ENCODE results near the gene SERPINB10. TPM values are rescaled to one million over a fixed set of nuclear protein-coding genes. Genes with fewer than 3 reads are reported as not detected.
A peak's percentile ranks its signal among the peaks of the same experiment; 100 is the strongest.
"Not testable (repeated sequence)": the region's sequence is repeated elsewhere in the genome, so short reads cannot be mapped to it uniquely, and the experiment has no call there.

The SERPINB10 gene
- total RNA-seq, 1 donor from 2014 or later, result not detected

DNA sequence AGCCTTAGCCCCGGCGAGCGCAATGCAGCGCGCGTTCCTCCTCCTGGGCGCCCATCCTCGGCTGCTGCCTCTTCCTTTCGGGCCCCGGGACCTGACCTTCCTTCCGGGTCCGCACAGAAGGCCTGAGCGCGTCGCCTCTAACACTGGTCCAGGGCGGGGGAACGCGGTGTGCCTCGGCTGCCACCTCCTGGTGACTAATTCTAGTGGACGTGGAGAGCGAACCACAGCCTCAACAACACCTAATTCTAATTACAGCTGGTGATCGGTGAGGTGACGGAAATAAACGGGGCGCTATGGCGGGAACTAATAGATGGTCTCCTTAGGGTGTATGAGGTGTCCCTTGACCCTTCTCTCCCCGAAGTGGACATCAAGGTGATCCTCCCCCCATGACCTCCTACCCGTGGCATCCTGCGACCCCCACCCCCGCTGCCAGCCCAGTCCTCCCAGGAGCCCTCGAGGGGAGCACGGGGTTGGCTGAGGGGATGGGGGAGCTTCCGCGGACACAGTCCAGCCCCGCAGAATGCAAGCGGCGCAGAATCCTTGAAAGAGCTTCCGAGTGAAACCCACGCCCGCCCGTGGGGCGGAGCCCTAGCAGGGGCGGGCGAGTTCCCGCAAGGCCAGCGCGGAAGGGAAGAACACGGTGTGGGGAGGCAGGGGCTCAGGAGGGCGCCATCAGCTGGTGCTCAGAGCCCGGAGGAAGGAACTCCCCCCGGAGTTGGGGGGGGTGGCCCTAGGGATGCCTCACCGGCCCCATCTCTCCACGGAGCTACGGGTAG, 28.6 kb downstream of the SERPINB10 start:
- Mint-ChIP-seq H3K4me3 (ENCODE audit: low read depth) (peak overlapping the region; percentile 73), H3K36me3 (ENCODE audit: low read depth) (no peaks in the 10 kb centered on the region), H3K9me3 (no peaks in the 10 kb centered on the region), H3K27ac (no peak overlapping the region), H3K4me1 (ENCODE audit: low read depth) (peaks cover 3% of the 10 kb centered on the region), H3K27me3 (ENCODE audit: low read depth) (peaks cover 16% of the 10 kb centered on the region)
- peak; percentile 59 for DNase-seq (ENCODE audit: low spot score)
- intact Hi-C loops (cut with micrococcal nuclease), result loop anchor here (1.0 to 5.0 kb wide), 5 partner anchors 13 to 419 kb away; partner anchors contain the start of genes HMSD, SERPINB2 and SERPINB8

DNA sequence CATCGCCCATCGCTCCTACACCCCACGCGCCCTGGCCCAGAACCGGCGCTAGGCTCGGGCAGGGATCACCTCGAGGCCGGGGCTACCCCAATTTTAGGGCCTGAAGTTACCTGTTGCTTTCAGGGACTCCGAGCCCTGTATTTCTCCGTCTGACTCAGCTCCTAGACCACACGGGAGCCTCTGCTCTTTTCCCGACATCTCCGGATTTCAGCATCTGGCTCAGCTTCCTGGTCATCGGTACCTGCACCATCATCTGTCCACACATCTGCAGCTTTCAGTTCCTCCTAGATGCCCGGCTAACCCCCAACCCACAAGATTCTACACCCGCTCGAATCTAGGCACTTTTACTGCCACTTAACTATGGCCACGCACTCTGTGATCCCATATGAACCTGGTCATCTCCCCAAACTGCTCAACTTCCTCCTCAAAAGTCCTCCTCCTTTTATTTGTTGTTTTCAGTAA, 29.2 kb downstream of the SERPINB10 start:
- no peak for DNase-seq (ENCODE audit: low spot score)
- H3K27ac Mint-ChIP-seq, result no peak overlapping the region
- no peaks in the 10 kb centered on the region for H3K36me3 Mint-ChIP-seq (ENCODE audit: low read depth)
- peaks cover 3% of the 10 kb centered on the region for H3K4me1 Mint-ChIP-seq (ENCODE audit: low read depth)
- intact Hi-C loops (cut with micrococcal nuclease), result loop anchor here (1.0 to 5.0 kb wide), 5 partner anchors 12 to 420 kb away; partner anchors contain the start of genes HMSD, SERPINB2 and SERPINB8
- peaks cover 21% of the 10 kb centered on the region for H3K27me3 Mint-ChIP-seq (ENCODE audit: low read depth)
- H3K9me3 Mint-ChIP-seq, result no peaks in the 10 kb centered on the region
- no peak overlapping the region for H3K4me3 Mint-ChIP-seq (ENCODE audit: low read depth)

DNA sequence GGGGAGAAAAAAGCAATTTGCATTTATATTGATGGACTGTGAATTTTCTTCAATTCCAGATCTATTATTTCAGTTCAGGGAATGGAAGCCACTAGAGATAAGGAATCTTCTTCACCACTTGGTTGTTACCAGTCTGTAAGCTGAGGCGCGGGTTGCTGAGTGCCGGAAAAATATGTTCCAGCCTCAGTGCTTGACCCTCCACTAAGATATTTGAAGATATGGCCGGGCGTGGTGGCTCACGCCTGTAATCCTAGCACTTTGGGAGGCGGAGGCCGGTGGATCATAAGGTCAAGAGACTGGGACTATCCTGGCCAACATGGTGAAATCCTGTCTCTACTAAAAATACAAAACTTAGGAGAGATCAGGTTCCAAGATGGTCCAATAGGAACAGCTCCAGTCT, 32.2 kb downstream of the SERPINB10 start:
- Mint-ChIP-seq H3K9me3 (no peaks in the 10 kb centered on the region), H3K4me3 (ENCODE audit: low read depth) (no peak overlapping the region), H3K36me3 (ENCODE audit: low read depth) (no peaks in the 10 kb centered on the region), H3K4me1 (ENCODE audit: low read depth) (peaks cover 3% of the 10 kb centered on the region), H3K27ac (no peak overlapping the region), H3K27me3 (ENCODE audit: low read depth) (peaks cover 32% of the 10 kb centered on the region)
- intact Hi-C loops (cut with micrococcal nuclease), result no loop called here
- no peak for DNase-seq (ENCODE audit: low spot score)

DNA sequence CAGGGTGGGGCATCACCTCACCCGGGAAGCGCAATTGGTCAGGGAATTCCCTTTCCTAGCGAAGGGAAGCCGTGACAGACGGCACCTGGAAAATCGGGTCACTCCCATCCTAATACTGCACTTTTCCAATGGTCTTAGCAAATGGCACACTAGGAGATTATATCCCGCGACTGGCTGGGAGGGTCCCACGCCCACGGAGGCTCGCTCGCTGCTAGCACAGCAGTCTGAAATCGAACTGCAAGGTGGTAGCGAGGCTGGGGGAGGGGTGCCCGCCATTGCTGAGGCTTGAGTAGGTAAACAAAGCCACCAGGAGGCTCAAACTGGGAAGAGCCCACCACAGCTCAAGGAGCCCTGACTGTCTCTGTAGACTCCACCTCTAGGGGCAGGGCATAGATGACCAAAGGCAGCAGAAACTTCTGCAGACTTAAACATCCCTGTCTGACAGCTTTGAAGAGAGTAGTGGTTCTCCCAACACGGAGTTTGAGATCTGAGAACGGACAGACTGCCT, 32.8 kb downstream of the SERPINB10 start:
- intact Hi-C loops (cut with micrococcal nuclease), result not testable (repeated sequence)
- H3K27me3 Mint-ChIP-seq (ENCODE audit: low read depth), result peaks cover 28% of the 10 kb centered on the region

DNA sequence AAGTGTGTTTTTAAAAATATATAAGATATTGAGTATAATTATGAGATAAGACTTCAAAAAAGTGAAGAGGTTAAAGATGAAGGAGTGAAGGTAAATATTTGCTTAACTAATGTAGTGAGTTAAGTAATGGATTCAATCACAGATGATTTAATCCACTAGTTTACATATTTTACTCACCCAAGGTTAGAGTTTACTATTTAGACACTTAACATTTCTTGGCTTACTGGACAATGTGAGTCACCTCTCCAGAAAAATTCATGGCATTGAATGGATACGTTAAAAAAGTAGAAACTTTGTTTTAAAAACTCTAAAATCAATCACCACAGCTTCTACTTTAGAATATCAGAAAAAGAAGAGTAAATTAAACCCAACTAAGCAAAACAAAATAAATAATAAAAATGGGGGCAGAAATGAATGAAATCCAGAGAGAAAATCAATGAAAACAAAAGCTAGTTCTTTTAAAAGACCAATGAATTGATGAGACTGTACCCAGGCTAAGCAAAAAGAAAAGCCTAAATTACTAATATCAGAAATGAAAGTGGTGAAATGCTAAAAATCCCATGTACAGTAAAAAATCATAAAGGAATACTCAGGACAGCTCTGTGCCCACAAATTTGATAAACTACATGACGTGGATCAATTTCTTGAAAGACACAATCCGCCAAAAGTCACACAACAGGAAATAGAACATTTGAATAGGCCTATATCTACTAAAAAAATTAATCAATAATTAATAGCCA, 39.5 kb downstream of the SERPINB10 start:
- Mint-ChIP-seq H3K4me1 (ENCODE audit: low read depth) (peaks cover 32% of the 10 kb centered on the region), H3K27ac (no peak overlapping the region), H3K27me3 (ENCODE audit: low read depth) (peaks cover 20% of the 10 kb centered on the region), H3K9me3 (peaks cover 6% of the 10 kb centered on the region), H3K36me3 (ENCODE audit: low read depth) (peaks cover 7% of the 10 kb centered on the region), H3K4me3 (ENCODE audit: low read depth) (no peak overlapping the region)
- DNase-seq (ENCODE audit: low spot score), result no peak
- intact Hi-C loops (cut with micrococcal nuclease), result no loop called here

More for the DNA sequence above, 32.8 kb downstream of the SERPINB10 start:
- H3K4me1 Mint-ChIP-seq (ENCODE audit: low read depth); H3K27ac Mint-ChIP-seq; H3K4me3 Mint-ChIP-seq (ENCODE audit: low read depth); H3K36me3 Mint-ChIP-seq (ENCODE audit: low read depth); H3K9me3 Mint-ChIP-seq; DNase-seq (ENCODE audit: low spot score): not testable (repeated sequence)

DNA sequence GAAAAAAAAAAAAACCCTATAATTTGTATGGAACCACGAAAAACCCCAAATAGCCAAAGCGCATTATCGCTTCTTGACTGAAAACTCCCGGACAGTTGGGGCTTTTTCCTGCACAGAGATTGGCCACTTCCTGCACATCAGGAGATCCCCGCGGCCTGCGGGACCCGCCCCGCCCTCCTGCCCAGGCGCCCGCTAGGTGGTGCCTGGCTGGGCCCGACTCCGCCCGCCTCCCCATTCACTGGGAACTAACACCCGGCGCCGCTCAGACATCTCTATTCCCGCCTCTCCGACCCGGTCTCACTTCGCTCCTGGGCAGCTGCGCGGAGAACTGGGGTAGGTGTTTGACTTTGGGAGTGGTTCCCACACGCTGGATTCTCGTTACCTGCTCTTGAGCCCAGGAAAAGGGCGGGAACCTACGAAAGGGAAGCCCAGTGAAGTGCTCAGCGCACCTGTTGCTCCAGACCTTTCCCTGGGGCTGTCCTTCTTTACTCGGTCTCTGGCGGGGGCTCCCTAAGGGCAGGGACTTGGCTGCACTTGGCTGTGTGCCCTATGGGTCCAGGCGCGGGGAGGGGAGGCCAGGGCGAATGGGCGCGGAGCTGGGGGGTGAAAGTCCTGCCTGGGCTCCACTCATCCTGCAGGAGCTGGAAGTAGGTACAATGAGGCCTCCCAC, 41.4 kb downstream of the SERPINB10 start, which contains the start of gene HMSD:
HMSD (plus strand) TSS at position 234 of the 670 bp plus-strand sequence. CDS start 4,155 bp downstream, outside the sequence.
- Mint-ChIP-seq H3K36me3 (ENCODE audit: low read depth) (peaks cover 10% of the 10 kb centered on the region), H3K4me1 (ENCODE audit: low read depth) (peaks cover 38% of the 10 kb centered on the region), H3K27me3 (ENCODE audit: low read depth) (peaks cover 2% of the 10 kb centered on the region), H3K4me3 (ENCODE audit: low read depth) (peak within 1 kb of the TSS; percentile 77), H3K9me3 (peaks cover 6% of the 10 kb centered on the region), H3K27ac (peak within 1 kb of the TSS; percentile 67)
- intact Hi-C loops (cut with micrococcal nuclease), result loop anchor here (1.0 kb wide), 1 partner anchor 13 kb away; no protein-coding TSS in a partner anchor
- peak; percentile 52 for DNase-seq (ENCODE audit: low spot score)

DNA sequence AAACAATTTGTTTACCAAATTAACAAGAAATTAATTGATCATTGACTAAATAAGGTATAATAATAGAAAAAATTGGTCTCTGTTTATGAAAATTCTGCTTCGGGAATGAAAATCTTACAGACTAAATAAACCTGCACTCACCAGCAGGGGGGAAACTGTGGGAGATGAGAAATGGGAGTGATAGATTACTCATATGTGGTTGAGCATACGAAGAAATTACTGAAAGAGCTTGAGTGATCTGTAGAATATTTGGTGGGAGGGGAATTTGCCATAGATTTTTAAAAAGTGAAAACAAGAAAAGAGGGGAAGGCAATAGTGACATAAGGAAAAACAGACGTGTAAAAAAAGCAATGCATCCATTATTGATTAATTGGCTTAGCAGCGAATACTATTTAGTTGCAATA, 43.5 kb downstream of the SERPINB10 start:
- Mint-ChIP-seq H3K27ac (peak overlapping the region; percentile 23), H3K9me3 (peaks cover 6% of the 10 kb centered on the region), H3K36me3 (ENCODE audit: low read depth) (peaks cover 10% of the 10 kb centered on the region), H3K27me3 (ENCODE audit: low read depth) (no peaks in the 10 kb centered on the region), H3K4me1 (ENCODE audit: low read depth) (peaks cover 38% of the 10 kb centered on the region), H3K4me3 (ENCODE audit: low read depth) (peak overlapping the region; percentile 23)
- intact Hi-C loops (cut with micrococcal nuclease), result loop anchor here (1.0 to 10.0 kb wide), 5 partner anchors 19 to 1427 kb away; partner anchors contain the start of genes SERPINB8 and ZCCHC2
- DNase-seq (ENCODE audit: low spot score), result no peak

DNA sequence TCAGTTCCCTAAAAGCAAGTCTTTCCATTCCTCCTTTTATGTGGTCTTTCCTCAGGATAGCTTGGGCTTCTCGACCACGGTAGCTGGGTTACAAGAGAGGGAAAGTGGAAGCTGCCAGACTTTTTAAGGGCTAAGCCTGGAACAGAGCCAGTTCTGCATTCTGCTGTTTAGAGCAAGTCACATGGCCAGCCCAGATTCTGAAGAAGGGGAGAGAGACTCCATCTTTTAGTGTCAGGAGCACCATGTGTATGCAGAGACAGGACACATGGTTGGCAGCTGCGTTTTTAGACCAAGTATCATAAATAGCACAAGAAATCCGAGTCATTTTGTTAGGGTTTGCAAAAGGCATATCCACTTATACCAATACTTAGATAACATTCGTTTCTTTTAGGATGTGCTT, 46.1 kb downstream of the SERPINB10 start:
- H3K36me3 Mint-ChIP-seq (ENCODE audit: low read depth), result peaks cover 10% of the 10 kb centered on the region
- no peak overlapping the region for H3K4me3 Mint-ChIP-seq (ENCODE audit: low read depth)
- DNase-seq (ENCODE audit: low spot score), result no peak
- H3K27me3 Mint-ChIP-seq (ENCODE audit: low read depth), result no peaks in the 10 kb centered on the region
- H3K9me3 Mint-ChIP-seq, result peaks cover 6% of the 10 kb centered on the region
- intact Hi-C loops (cut with micrococcal nuclease), result loop anchor here (10.0 kb wide), 1 partner anchor 1429 kb away; the partner anchor contains the start of gene ZCCHC2
- no peak overlapping the region for H3K27ac Mint-ChIP-seq
- H3K4me1 Mint-ChIP-seq (ENCODE audit: low read depth), result peaks cover 28% of the 10 kb centered on the region

DNA sequence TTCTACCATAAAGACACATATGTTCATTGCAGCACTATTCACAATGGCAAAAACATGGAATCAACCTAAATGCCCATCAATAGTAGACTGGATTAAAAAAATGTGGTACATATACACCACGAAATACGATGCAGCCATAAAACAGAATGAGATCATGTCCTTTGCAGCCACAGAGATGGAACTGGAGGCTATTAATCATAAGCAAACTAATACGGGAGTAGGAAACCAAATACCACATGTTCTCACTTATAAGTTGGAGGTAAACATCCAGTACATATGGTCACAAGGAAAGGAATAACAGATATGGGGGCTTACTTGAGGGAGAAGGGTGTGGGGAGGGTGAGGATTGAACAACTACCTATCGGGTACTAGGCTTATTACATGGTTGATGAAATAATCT, 49.0 kb downstream of the SERPINB10 start:
- no peak overlapping the region for H3K27ac Mint-ChIP-seq
- H3K4me1 Mint-ChIP-seq (ENCODE audit: low read depth), result peaks cover 8% of the 10 kb centered on the region
- H3K36me3 Mint-ChIP-seq (ENCODE audit: low read depth), result peaks cover 7% of the 10 kb centered on the region
- H3K9me3 Mint-ChIP-seq, result peaks cover under 1% of the 10 kb centered on the region
- intact Hi-C loops (cut with micrococcal nuclease), result loop anchor here (10.0 kb wide), 1 partner anchor 1432 kb away; the partner anchor contains the start of gene ZCCHC2
- no peak for DNase-seq (ENCODE audit: low spot score)
- H3K27me3 Mint-ChIP-seq (ENCODE audit: low read depth), result no peaks in the 10 kb centered on the region
- no peak overlapping the region for H3K4me3 Mint-ChIP-seq (ENCODE audit: low read depth)

DNA sequence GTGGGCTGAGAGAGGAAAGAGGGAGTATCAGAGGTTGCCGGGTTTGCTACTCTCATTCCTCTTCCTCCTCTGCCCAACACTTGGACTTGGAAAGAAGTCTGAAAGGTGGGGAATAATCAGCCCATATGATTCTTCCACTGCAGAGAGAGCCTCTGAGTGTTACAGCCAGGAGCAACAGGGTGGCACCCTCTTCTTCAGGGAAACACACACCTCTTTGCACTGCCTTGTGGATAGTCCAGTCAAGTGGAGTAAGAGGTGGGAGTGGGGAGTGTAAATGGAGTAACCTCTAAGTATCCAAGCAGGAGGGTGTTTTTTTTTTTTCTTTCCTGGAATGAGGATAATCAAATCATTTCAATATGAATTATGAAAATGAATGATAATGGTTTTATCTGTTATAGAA, 53.1 kb downstream of the SERPINB10 start:
- Mint-ChIP-seq H3K27me3 (ENCODE audit: low read depth) (no peaks in the 10 kb centered on the region), H3K4me3 (ENCODE audit: low read depth) (no peak overlapping the region), H3K27ac (no peak overlapping the region), H3K9me3 (no peaks in the 10 kb centered on the region), H3K4me1 (ENCODE audit: low read depth) (peaks cover 2% of the 10 kb centered on the region), H3K36me3 (ENCODE audit: low read depth) (peaks cover 3% of the 10 kb centered on the region)
- intact Hi-C loops (cut with micrococcal nuclease), result no loop called here
- no peak for DNase-seq (ENCODE audit: low spot score)

DNA sequence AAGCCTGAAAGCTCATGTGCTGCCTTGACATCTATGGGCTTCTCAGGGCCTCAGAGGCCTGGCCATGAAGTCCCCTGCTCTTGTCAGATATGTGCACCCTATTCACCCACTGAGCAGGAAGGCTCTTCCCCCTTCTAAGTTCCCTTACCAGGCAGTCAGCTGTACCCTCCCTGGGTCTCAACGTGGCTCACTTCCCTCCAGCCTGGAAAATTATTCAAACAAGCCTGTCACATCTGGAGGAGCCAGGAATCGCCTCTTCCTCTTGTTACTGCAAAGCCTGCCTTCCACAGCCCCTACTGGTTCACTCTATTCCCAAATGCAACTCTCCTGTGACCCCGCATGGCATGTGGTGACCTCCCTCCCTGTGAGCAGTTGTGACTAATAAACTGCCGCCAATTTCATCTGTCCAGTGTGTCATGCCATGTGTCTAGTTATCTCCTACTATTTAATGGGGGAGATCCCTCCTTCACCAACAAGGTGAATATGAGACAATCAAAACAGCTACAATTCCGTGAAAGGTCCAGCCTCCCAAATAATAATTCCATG, 53.8 kb downstream of the SERPINB10 start:
- no peak for DNase-seq (ENCODE audit: low spot score)
- no peak overlapping the region for H3K4me3 Mint-ChIP-seq (ENCODE audit: low read depth)
- H3K9me3 Mint-ChIP-seq, result no peaks in the 10 kb centered on the region
- H3K36me3 Mint-ChIP-seq (ENCODE audit: low read depth), result peaks cover 3% of the 10 kb centered on the region
- H3K4me1 Mint-ChIP-seq (ENCODE audit: low read depth), result peaks cover 2% of the 10 kb centered on the region
- H3K27me3 Mint-ChIP-seq (ENCODE audit: low read depth), result no peaks in the 10 kb centered on the region
- intact Hi-C loops (cut with micrococcal nuclease), result no loop called here
- no peak overlapping the region for H3K27ac Mint-ChIP-seq

DNA sequence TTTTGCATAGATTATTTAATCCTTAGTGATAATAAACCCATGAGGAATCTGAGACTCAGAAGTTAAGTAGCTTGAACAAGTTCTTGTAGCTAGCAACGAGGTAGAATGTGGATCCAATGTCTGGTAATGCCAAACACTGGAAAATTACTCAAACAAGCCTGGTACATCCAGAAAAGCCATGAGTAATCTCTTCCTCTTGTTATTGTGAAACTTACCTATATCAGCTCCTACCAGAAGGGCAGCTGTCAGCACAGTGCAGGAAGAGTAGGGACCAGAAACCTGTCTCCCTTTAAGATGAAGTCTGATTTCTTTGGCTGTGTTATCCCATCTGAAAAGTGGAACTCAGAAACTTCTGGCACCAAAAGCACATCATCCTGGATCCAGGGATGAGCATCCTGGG, 54.4 kb downstream of the SERPINB10 start:
- no peak overlapping the region for H3K4me3 Mint-ChIP-seq (ENCODE audit: low read depth)
- no peaks in the 10 kb centered on the region for H3K4me1 Mint-ChIP-seq (ENCODE audit: low read depth)
- no peak overlapping the region for H3K27ac Mint-ChIP-seq
- no peaks in the 10 kb centered on the region for H3K9me3 Mint-ChIP-seq
- H3K27me3 Mint-ChIP-seq (ENCODE audit: low read depth), result no peaks in the 10 kb centered on the region
- intact Hi-C loops (cut with micrococcal nuclease), result loop anchor here (2.0 kb wide), 1 partner anchor 17 kb away; no protein-coding TSS in a partner anchor
- no peak for DNase-seq (ENCODE audit: low spot score)
- H3K36me3 Mint-ChIP-seq (ENCODE audit: low read depth), result peaks cover 3% of the 10 kb centered on the region
